Skin of body (tissue), 2 donors: ENCODE data around the gene KCNIP4. TPM values are rescaled to one million over a fixed set of nuclear protein-coding genes. Genes with fewer than 3 reads are reported as not detected.
"Not testable (repeated sequence)": the region's sequence is repeated elsewhere in the genome, so short reads cannot be mapped to it uniquely, and the experiment has no call there.

ENCODE experiments used
- DNase-seq: peaks from one replicate; lab custom pipeline; 2025; lab: John Stamatoyannopoulos, UW
- total RNA-seq: library from RNA; depleted of rRNA; stranded (reverse); fragments of >200 nt; gene quantifications from one replicate; pipeline ENCODE4 v1.2.3, GENCODE V29; 2014

KCNIP4 gene
- total RNA-seq, 1 donor from 2014 or later: 2.8 TPM

DNA sequence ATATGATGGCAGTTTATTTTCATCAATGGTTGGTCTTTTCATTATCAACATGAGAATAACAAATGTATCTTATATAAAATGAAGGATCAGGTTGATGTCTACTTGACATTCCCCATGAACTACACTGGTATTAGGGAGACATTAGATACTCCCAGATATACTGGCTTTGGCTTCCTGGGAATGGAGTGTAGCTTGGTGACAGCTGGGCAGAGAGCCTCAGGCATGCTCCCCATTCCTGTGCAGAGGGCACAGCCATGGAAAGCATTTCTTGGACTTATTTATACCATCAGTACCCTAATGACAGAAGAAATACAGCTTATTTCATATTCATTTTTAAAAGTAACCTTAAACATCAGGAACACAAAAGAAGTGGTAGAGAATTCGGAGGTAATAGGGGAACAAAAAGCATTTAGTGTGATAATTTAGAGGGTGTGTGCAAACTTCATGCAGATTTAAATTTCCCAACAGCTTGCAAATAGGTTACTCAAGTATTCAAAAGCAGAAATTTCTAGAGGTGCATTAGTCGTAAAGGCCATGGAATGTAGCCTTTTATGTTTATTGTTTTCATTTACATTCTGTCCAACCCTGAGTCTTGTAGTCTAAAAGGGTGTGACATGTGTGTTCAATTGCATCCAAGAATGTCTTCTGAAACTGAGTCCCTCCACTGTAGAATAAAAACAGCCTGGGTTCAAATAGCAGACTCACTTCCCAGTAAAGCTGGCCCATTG, 573.8 kb downstream of the KCNIP4 start:
- no peak for DNase-seq

DNA sequence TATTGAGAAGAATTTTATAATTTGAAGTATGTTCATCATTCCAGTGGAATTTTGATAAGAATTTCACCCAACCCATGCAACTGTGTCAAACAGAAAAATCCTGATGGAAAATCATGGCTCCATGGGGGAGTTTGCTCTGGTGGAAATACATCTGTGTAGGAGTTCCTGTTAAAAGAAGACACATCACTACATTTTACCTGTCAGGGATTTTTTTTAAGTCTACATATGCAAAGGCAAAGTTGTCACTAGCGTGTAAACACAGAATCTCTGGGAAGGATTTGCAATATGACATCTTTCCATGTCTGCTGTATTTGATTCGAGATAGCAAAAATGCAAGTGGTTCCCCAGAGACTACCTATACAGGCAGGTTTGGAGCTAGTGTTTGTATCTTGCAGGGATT, 581.0 kb downstream of the KCNIP4 start:
- no peak for DNase-seq

DNA sequence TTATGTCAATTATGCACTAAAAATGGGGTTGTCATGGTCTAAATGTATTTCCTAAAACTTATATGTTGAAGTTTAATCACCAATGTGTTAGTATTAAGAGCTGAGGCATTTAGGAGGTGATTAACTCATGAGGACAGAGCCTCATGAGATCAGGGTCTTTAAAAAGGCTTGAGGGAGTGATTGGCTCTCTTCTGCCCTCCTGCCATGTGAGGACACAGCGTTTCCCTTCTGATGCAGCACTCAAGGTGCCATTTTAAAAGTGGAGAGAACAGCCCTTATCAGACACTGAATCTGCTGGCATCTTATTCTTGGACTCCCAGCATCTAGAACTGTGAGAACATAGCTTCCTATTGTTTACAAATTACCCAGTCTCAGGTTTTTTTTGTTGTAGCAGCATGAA, 581.7 kb downstream of the KCNIP4 start:
- no peak for DNase-seq

DNA sequence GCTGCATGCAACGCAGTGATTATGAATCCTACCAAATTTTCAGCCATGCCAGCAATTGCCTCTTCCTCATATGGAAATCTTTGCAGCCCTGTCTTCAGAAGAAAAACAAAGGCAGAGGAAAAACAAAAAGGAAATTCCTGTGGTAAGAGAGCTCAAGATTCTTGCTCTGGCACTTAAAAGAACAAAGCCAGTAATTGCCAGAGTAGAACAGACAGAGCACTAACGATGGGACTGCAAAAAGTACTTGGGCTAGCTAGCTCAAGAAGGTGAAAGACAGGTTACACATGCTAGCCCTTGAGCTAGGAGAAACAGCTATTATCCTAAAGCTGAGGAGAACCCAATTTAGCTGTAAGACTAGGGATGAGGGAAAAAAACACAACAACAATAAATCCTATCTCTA, 582.3 kb downstream of the KCNIP4 start:
- DNase-seq: no peak

DNA sequence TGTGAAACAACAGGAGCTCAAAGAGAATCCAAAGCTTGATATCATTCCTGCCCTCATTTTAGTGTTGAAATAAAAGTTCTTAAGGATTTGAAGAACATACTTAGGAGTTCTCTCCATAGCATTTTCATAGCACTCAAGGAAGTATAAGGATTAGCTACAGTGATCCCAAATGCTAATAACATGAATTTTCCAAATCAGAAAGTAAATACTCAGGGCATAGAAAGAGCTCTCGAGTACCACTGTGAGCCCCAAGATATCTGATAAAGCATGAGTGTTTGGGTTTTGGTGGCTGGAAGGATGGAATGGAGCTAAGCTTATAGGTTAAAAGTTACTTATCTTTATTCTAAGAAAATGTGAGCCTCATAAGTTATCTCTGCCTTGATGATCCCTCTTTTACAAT, 584.9 kb downstream of the KCNIP4 start:
- no peak for DNase-seq

DNA sequence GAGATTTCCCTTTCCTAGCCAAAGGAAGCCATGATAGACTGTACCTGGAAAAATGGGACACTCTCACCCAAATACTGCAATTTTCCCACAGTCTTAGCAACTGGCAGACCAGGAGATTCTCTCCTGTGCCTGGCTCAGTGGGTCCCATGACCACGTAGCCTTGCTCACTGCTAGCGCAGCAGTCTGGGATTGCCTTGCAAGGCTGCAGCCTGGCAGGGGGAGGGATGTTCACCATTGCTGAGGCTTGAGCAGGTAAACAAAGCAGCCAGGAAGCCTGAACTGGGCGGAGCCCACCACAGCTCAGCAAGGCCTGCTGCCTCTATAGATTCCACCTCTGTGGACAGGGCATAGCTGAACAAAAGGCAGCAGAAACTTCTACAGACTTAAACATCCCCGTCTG, 596.2 kb downstream of the KCNIP4 start:
- DNase-seq: not testable (repeated sequence)

DNA sequence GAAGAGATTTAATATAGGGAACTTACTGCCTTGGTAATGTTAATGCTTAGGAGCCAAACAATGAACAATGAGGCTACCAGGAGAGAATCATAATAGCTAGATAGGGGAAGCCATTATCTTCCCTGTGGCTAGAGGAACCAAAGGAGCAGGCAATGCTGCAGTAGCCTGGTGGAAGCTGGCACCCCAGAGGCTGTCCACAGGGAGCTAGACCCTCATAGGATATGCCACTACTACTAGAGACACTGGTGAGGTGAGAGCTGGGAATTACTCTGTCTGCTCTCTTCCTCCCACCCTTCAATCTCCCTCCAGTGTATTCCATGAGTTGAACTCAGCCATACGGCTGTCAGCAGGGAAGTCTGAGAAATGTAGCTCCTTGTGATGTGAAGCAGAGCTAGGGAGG, 601.4 kb downstream of the KCNIP4 start:
- DNase-seq: no peak

DNA sequence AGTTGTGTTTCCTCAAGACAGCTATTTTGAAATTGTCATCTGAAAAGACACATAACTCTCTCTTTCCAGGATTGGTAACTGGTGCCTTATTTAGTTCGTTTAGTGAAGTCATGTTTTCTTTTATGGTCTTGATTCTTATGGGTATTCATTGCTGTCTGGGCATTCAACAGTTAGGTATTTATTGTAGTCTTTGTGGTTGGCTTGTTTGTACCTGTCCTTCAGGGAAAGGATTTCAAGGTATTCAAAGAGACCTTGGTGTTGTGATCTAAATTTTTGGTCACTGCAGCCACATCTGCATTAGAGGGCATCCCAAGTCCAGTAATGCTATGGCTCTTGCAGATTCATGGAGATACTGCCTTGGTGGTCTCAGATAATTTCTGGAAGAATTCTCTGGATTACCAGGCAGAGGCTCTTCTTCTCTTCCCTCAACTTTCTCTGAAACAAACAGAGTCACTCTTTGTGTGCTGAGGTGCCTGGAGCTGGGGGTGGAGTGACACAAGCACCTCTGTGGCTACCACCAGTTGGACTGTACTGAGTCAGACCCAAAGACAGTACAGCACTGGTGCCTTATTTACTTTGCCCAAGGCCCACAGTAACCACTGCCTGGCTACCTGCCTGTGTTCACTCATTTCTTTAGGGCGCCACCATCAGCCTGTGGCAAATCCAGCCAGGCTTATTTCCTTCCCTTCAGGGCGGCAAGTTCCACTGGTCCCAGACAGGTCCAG, 620.4 kb downstream of the KCNIP4 start:
- no peak for DNase-seq

DNA sequence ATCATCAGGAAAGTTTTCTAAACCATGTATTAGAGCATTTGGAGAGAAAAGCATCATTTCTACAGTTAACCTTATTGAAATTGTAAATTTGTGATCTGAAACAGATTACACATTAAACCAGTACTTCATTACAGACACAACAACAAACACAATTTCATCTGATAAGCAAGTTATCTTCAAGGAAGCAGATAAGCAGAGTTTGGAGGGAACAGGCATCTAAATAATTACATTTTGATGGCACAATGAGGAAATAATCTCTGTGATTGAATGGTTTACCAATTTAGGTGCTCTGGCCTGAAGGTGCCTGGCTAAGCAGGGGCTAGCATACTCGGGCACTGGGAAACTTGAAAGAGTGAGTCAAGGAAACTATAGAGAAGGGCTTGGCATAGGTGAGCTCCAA, 628.5 kb downstream of the KCNIP4 start:
- DNase-seq: no peak

DNA sequence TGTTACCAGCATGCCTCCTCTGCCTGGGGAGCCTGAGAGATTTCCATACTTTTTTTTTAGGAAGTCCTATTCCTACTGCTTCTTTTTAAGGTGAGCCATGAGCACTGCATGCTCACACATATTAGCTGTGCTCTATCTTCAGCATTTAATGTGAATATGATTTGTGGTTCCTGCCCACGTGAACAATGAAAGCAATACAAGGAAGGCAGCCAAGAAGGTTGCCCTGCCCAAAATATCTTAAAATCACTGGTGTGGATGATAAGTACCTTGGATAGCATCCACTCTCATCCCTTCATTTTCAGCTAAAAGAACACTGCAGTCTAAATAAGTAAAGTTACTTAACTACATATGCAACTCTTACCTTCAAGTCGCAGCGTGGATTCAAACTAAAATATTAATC, 640.9 kb downstream of the KCNIP4 start:
- DNase-seq: no peak

DNA sequence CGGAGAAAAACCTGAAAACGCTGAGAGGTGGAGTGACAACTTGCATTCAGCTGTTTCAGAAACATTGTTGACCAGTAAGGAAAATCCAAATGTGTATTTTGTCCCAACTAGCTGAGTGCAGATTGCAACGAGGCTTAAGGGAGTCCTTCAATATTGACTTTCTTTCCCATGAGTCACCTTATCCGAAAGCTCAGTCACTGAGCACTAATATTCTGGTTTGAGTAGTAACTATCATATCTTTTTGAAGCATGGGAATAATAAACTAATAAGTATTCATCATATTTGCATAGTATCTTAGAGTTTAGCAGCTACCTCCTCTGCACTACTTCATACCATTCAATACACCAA, 644.1 kb downstream of the KCNIP4 start:
- DNase-seq: no peak

DNA sequence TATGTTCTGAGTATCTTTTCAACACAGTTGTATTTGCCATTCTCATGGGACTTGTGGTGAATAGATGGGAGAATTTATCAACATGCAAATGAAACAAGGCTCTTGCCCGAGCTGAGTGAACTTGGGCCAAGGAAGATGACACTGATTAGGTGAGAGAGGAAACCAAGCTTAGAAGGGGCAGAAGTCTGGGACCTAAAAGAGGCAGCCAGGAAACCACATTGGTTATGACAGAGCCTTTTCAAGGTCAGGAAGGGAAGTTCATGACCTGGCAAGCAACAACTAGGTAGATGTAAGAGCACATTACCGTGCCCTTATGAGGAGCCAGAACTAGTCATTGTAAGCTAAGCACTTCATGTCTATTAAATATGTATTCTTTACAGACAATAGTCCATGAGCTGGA, 658.0 kb downstream of the KCNIP4 start:
- no peak for DNase-seq

DNA sequence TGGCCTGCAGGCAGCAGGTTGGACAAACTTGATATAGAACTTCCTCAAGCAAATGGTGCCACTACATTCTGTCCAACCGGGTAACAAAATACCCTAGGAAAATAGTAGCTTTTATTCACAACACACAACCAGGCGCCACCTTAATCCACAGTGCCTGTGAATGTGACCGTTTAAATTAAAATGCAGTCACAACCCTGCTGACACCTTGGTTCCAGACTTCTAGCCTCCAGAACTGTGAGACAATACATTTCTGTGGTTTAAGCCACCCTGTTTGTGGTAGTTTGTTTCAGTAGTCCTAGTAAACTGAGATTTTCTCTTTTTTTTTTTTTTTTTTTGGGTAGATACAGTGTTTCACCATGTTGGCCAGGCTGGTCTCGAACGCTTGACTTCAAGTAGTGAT, 672.5 kb downstream of the KCNIP4 start:
- no peak for DNase-seq

DNA sequence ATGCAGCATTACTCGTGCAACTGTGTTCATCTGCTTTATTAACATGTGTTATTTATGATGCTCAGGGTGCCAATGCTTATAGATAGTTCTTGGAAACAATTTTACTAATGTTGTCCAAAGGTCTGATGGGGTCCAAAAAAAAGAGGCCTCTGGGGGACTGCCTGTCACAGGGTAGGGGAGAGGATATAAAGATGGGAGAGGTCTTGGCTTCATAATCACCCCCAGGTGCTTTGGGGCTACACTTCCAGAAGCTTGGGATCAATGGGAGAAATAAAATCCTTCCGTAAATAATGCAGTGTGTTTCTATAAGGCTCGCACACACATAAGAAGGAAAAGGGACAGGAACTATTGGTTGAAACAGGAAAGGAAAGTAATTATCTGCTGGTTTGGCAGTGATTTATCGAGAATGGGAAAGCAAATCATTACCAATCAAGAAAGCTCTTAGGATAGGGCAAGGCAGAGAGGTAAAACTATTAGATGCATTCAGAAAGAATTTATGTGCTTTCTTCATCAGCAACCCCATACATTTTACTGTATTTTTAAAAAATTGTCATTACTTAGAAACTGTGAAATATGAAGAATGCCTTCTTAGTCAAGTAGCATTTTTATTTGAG, 677.0 kb downstream of the KCNIP4 start:
- DNase-seq: no peak

DNA sequence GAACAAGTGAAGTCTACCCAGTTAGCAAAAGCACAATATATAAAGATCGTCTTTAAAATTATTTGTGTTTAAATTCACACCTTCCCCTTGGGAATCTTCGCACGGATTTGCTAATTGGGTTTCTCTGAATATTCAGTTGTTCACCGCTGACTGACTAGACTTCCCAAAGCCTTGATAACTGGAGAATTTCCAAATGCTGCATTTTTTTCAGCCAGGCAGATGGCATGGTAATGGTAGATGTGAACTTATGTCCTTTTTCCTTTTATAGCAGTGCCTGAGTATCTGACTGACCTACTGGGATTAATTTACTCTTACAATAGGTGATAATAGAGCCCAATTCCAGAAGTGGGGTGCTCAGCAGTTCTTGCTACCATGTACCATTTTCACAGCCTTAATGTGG, 700.2 kb downstream of the KCNIP4 start:
- no peak for DNase-seq

DNA sequence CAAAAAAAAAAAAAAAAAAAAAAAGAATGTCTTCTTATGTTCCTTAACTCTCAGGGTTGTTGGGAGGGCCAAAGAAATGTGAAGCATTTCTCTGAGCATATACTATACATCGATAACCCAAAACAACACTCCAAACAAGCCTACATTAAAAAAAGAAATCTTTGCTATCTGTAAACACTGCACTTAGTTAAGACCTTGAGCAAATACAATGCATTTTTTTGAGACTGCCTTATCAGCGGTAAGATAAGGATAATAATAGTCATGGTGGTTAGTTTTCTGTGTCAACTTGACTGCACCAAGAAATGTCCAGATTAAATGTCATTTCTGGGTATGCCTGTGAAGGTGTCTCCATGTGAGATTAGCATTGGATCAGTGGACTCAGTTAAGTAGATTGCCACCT, 706.4 kb downstream of the KCNIP4 start:
- no peak for DNase-seq

DNA sequence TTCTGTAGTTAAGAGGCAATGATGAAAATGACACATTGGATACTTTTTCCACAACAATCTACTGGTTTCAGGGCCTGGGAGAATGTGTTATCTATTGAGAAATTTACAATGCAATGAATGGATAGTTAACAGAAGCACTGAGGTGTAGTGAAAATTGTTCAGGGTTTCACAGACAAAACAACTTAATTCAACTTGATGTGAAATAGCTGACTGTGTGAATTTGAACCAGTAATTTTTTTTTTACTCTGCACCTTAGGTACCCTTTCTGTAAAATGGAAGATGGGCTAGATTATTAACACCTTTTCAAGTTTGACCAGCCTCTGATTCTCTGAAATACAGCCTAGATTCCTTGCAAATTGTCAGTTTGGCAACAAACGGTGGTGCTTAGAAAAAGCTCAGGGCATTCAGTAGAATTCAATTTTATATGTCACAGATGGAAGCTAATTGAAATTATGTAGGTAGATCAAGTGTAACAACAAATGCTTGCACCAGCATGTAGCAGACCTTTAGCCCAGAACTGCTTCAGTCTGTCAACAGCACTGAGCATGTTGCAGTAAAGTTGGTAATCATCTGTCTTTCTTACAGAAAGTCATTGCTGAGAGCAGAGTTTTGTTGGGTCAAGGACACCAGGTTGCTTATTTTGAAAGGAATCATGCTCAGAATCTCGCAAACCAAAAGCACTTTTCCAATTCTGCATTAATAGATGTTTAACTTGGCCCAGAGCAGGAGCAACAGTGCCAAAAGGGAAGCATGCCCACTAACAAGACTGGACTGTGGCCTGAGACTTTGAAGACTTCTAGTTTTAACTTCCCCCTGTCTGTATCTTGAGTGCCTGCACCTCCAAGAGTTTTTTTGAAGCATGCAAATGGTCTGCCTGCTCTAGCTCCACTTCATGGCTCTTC, 721.7 kb downstream of the KCNIP4 start:
- no peak for DNase-seq

DNA sequence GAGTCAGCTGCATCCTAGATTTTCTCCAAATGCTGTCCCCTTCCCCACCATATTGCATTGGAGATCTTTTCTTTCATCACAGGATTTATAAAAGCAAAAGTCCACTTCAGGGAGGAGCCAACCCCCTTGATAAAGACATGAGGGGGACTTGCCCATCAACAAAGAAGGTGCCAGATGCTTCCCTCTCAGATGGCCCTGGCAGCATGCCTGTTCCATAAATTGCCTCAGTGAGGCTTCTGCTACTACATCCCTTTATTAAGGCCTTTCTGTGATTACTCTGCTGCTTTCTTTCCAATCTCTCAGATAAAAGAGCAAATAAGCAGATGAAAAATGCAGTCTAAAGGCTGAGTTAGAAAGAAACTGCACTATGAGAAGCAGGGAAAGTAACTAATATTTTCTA, 736.7 kb downstream of the KCNIP4 start:
- no peak for DNase-seq

DNA sequence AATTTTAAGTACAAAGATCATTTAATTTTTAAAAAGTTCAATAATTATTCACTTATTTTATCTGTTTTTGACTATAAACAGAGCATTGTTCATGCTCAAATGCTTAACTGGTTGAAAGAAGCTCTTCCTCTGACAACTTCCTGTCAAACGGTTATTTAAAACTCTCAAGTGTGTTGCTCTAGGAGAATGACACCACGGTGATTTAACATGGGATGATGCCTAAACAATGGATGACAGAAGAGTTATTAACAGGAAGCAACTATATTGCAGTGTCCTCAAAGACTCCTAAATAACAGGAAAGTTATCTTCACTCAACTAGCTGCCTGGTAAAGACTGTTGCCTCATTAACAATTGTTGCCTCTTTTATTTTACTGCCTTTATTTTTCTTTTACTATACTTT, 738.7 kb downstream of the KCNIP4 start:
- DNase-seq: no peak

DNA sequence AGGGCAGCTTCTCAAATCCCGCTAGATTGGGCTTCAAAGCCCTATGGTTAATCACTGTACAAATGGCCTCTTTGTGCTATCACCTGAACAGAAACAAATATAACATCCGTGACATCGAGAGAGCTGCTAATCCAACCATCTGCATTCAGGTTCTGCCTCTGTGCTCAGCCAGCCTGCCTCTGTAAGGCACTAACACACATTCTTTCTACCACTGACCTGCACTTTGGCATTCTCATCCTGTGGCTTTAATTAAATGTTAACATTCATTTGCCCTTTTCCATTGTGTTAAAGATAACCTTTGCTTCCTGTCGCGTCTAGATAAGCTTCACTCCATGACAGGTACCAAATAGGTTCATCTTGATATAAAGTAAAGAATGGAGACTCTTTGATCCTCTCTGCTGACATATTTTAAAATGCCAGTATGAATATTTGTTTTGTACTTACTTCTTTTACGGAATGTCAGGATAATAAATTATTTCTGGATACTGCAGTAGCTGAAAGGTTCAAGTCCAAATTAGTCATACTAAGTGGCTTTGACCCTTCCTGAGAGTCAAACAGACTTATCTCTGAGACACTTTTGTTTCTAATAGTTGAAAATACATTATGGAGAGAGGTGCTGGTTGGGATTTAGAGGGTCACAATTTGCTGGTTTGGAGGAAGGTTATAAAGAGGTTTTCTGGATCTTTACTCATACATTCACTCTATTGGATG, 742.6 kb downstream of the KCNIP4 start:
- no peak for DNase-seq

DNA sequence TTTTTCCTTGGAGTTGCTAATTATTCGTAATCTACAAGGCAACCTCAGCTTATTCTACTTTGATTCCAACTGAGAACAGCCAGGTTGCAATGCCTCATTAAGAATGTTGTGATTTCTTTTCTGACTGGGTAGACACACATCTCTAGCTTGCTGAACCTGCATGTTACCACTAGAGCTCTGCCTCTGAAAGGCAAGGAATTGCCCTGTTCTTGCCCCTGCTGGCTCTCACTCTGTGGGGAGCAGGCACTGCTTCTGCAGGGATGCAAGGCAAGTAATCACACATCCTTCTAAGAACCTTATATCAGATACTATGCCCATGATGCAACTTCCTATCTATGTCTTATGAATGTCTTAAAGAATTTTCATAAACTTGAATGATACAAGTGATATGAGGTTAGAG, 745.2 kb downstream of the KCNIP4 start:
- DNase-seq: no peak
